NCI-H2171 treated with DMSO at 0.1 percent for 48 hours (cell line): ENCODE results near the gene SLC16A3.
"Not testable (repeated sequence)": the region's sequence is repeated elsewhere in the genome, so short reads cannot be mapped to it uniquely, and the experiment has no call there.

ENCODE experiments used
- DNase-seq: peaks from one replicate; lab custom pipeline; 2025; lab: John Stamatoyannopoulos, UW

Gene SLC16A3

GRCh38 chr17:82204831-82205719 is 23.8 kb upstream of the SLC16A3 start:
- peak; percentile 79 for DNase-seq

- DNase-seq: peak; percentile 84
These were observed 22.9 kb upstream of the SLC16A3 start for GRCh38 chr17:82205720-82206508.

GRCh38 chr17:82210655-82211054 is 18.2 kb upstream of the SLC16A3 start:
- DNase-seq: not testable (repeated sequence)

- DNase-seq: peak; percentile 56
These were observed 16.3 kb upstream of the SLC16A3 start, which contains the start of gene CCDC57 for GRCh38 chr17:82212331-82213250. TSS of gene CCDC57 (minus strand) at chr17:82212842. CDS start at chr17:82201944, 10,898 bp downstream.

DNA sequence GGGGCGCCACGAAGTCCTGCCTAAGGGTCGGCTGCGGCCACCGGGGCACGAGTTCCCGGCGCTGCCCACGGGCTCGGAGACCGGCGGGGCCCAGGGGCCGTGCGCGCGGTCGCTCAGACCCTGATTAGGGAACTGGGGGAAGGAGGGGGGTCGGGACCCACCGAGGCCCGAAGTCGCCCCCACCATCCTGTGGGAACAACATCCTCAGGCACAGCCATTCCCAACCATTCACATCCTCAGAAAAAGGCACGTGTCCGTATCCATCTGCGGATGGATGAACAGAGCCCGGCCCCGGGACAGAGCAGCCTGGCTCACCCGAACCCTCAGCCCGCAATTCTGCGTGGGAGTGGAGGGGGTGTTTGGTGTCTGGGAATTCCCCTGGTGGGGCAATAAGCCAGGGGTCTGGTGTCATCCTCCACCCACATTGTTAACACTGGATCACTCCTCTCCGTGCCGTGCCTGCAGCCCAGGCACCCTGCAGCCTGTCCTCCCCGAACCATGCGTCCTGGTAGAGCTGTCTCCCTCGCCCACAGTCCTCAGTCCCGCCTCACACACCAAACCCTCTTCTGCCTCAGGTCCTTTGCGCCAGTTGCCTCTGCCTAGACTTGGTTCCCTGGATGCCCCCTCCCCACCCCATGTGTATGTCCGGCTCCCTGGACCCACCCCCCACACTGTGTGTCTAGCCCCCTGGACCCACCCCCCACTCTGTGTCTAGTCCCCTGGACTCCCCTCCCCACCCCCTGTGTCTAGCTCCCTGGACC is 15.4 kb upstream of the SLC16A3 start:
- peak; percentile 78 for DNase-seq

DNA sequence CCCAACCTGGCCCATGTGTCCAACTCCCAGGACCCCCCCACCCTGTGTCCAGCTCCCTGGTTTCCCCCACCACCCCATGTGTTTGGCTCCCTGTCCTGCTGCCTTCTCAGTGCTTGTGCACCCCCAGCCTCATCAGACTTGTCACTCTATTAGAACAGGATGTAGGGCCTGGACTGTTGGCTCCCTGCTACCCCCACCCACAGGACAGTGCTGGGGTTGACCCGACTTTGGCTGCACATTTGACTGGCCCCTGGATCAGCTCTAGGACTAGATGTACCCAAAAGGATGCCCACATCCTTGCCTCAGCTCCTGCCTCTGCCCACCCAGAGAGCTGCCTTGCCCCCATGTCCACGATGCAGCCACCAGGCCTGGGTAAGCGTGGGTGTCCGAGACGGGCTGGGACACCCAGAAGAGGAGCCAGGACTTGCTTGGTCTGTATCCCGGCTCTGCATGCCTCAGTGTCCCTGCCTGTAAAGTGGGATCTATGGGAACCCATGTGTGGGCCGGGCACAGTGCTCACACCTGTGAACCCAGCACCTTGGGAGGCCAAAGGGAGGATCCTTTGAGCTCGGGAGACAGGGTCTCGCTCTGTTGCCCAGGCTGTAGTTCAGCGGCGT is 14.7 kb upstream of the SLC16A3 start:
- no peak for DNase-seq

GRCh38 chr17:82215095-82215971 is 13.5 kb upstream of the SLC16A3 start:
- DNase-seq: no peak

DNA sequence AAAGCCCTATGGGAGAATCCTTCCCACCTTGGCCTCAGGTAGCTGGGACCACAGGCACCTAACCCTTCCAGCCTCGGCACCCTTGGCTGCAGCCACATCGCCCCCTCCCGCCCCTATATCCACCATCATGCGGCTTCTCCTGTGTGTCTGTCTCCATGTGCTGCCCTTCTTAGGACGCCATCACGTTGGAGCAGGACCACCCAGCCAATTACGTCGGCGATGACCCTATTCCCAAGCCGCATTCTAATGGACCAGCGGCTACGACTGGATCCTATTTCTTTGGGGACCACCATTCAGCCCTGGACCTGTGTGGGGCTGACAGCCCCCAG is 12.9 kb upstream of the SLC16A3 start:
- no peak for DNase-seq

DNA sequence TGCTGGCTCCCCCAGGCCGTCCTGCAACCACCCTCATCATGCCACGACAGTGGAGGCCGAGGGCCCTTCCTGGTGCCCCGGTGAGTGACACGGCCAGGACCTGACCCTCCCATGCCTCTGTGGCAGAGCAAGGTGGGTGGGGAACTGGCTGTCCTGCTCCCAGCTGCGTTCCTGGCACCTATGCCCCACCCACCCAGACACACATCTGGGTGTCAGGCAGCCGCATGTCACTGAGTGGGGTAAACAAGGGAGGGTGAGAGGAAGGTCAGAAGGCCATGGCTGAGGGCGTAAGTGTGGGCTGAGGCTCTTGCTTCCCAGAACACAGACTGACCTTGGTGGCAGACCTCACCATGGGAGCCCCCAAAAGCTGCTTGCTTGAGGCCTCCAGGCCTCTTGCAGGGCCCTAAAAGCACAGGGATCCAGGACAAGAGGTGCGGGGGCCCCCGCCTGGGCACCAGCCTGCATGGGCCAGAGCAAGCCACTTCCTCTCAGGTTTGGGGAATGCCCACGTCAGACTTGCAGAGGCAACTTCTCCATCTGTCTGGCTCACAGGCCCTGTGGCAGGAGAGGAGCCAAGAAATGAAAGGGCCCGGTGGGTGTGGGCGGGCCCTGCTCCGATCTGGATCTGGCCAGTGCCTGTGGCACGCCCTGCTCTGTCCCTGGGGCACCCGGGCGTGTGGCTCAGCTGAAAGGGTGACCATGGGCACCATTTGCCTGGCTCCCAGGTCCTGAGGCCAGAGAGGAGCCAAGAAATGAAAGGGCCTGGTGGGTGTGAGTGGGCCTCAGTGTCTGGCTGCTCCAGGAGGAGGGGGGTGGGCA is 12.3 kb upstream of the SLC16A3 start:
- no peak for DNase-seq

DNA sequence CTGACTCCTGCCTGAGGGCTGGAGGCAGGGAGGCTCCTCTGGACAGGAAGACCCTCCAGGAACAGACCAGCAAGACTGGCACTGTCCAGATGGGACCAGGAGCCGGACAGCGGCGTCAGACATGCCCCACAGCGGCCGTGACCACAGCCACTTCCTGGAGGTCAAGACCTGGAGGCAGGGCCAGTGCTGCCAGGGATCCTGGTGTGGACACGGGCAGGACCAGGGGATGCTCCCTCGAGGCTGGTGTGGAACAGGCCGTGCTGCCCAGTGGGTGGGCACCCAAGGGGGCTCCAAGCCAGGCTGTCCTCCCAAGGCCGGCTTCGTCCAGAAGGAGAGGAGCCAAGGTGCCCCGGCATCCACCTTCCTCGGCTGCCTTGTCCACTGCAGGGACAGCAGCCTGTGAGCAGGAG is 11.7 kb upstream of the SLC16A3 start:
- no peak for DNase-seq

DNA sequence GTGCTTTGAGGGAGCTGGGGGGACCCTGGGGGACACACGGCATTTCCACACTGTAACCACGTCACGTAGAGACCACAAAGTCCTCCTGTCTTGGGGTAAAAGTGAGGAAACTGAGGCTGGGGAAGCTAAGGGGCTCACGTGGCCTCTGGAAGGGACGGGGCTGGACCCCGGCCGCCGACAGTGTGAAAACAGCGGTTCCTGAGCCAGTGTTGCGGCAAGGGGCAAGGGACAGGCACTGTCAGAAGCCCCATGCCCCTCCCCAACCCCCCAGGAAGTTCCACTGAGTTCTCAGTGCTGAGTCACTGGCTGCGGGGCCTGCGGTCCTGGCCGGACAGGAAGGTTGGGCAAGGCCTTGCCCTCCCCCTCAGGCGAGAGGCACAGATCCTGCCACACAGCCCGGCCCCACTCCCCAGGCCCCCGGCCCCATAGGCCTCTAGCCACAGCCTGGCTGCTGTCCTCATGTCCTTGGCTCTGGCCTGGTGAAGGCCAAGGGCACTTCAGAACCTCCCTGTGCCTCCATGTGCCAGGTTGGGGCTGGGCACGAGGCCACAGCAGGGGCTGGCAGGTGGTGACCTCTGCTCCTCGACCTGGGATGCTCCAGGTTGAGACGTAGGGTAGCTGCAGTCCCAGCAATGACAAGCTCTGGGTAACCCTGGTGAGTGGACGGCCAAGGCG is 11.2 kb upstream of the SLC16A3 start:
- no peak for DNase-seq

DNA sequence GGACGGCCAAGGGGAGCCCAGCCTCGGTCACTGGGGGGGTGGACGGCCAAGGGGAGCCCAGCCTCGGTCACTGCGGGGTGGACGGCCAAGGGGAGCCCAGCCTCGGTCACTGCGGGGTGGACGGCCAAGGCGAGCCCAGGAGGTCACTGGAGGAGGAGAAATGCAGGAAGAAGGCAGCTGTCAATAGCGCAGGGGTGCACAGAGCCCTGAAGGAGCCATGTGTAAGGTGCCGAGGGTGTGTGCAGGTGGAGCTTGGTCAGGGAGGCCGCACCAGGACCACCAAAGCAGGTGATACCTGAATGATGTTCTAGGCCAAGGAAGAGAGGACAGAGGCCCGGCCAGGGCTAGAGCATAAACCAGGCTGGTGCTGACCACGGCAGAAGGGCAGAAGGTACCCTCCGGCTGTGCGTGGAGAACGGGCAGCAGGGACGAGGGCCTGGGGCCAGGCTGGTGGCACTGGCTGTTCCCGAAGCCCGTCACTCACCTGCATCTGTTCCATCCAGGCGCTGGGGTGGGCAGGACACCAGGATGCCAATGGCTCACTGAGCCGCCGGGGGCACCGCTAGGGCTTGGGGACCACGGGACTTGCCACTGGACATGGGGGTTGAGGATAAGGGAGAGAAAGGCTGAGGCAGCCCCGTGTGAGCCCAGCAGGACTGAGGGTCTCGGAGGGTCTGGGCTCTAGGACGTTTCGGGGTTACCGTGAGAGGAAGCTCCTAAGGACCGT is 10.3 kb upstream of the SLC16A3 start:
- DNase-seq: no peak

DNA sequence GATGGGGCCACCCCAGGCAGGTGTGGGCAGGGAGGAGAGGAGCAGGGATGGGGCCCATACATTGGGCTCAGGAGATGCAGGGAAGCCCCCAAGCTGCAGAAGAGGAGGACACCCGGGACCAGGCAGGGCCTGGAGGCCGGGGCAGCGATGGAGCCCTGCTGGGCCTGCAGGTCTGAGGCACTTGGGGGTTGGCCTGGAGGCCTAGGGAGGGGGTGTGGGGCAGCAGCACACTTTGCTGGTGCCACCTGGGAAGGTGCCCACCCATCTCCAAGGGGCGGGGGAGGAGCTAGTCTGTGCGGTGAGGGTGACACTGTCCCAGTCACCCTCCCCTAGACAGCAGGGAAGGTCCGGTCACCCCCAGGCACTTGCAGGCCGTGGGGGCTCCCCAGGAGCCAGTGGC is 9.8 kb upstream of the SLC16A3 start:
- no peak for DNase-seq

- no peak for DNase-seq
These were observed 8.8 kb upstream of the SLC16A3 start for GRCh38 chr17:82219753-82220709.

GRCh38 chr17:82221341-82221902 is 7.4 kb upstream of the SLC16A3 start:
- no peak for DNase-seq

DNA sequence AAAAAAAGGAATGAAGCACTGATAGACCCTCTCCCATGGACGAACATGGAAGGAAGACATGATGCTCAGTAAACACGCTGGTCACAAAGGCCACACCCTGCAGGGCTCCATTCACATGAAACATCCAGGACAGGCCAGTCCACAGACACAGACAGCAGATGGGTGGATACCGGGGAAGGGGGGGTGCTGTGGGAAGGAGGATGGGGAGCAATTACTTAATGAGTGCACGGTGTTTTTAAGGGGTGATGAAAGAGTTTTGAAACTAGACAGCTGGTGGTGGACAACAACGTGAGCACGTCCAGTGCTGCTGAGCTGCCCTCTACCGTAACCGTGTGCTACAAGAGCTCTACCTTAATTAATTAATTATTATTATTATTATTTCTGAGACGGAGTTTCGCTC is 6.0 kb upstream of the SLC16A3 start:
- no peak for DNase-seq
